GM18867 (cell line): ENCODE data around the gene CDH24.

ENCODE experiments used
- ATAC-seq: cut with Tn5 transposase; IDR thresholded peaks from one replicate; pipeline ENCODE4 v1.9.1; 2021; ENCODE audit warnings: mild to moderate bottlenecking, moderate library complexity; ENCODE audit not compliant: unreplicated experiment

Gene CDH24, protein sequence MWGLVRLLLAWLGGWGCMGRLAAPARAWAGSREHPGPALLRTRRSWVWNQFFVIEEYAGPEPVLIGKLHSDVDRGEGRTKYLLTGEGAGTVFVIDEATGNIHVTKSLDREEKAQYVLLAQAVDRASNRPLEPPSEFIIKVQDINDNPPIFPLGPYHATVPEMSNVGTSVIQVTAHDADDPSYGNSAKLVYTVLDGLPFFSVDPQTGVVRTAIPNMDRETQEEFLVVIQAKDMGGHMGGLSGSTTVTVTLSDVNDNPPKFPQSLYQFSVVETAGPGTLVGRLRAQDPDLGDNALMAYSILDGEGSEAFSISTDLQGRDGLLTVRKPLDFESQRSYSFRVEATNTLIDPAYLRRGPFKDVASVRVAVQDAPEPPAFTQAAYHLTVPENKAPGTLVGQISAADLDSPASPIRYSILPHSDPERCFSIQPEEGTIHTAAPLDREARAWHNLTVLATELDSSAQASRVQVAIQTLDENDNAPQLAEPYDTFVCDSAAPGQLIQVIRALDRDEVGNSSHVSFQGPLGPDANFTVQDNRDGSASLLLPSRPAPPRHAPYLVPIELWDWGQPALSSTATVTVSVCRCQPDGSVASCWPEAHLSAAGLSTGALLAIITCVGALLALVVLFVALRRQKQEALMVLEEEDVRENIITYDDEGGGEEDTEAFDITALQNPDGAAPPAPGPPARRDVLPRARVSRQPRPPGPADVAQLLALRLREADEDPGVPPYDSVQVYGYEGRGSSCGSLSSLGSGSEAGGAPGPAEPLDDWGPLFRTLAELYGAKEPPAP

DNA sequence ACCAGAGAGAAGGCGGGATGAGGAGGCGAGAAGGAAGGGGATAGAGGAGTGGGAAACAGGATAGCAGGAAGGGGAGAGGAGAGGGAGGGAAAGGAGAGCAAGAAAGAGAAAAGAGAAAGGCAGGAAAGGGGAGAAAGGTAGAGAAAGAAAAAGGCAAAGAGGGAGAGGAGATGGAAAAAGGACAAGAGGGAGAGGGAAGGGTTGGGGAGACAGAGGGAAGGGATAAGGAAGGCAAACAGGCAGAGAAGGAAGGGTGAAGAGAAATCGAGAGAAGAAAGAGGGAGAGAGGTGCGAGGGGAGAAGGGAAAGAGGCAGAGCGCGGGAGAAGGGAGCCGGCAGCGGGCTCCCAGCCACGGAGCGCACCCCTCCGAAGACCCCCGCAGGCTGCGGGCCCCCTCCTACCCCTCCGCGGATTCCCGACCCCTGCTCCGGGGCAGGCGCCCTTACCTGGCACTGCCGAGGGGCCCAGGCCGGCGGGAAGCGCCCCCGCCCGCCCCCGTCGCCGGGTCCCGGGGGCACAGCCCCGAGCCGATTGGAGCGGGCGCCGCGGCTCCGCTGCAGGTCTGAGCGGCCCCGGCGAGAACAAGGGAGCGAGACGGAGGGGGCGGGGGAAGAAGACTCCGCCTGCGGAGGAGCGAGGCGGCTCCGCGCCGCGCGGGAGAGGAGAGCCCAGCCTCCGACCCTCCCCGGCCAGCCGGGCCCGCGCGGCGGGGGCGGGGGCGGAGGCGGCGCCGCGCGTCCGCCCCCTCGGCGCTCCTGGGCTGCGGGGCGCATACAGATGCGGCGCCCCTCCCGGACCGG, at the start of gene CDH24:
CDH24 (minus strand) TSS at position 565 of the 801 bp plus-strand sequence. CDS start 1,787 bp downstream, outside the sequence.
- peak; percentile 57 for ATAC-seq

DNA sequence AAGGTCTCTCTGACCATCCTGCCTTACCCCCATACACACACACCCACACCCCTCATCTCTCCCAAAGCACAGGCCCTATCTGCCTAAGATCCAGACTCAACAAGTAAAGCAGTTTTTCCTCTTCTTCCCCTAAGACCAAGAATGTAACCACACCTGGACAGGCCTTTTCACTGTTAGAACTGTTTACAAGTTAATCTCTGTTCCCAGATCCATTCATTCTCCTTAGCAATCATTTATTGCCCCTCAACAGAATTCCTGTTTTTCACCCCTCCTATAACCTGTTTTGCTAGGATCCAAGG, 49.4 kb upstream of the CDH24 start:
- ATAC-seq: no peak

- no peak for ATAC-seq
Observed at GRCh38 chr14:23105348-23105824, 48.1 kb upstream of the CDH24 start.

DNA sequence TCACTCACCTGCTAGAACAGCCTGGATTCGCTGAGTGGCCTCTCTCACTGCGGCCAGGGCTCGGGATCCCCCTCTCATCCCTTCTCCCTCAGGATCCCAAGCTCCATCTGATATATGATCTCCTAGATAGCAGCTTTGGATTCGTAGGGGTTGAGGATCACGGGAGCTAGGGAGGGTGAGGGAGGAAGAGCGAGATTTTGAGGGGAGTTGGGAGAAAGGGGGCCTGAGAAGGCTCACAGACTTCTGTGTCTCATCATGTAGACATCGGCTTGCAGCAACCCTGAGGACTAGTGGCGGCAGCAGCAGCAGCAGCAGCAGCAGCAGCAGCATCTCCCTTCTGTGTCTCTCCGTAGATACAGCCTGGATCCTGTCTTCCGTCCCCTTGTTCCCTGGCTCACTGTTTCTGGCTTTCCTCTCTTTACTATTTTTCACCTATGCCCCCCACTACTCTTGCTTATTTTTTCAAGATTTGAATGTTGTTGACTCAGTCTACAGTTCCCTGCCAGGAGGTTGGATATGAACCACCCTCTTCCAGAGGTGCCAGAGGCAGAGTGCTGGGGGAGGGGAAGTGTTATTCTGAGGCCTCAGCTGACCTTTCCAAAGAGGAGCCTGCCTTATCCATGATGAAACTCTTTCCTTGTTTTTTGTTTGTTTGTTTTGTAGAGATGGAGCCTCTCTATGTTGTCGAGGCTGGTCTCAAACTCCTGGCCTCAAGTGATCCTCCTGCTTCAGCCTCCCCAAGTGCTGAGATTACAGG, 47.4 kb upstream of the CDH24 start, which contains the start of gene CIROP:
CIROP (minus strand) TSS at position 399 of the 757 bp plus-strand sequence; CDS start at position 330, 69 bp downstream.
- no peak for ATAC-seq

DNA sequence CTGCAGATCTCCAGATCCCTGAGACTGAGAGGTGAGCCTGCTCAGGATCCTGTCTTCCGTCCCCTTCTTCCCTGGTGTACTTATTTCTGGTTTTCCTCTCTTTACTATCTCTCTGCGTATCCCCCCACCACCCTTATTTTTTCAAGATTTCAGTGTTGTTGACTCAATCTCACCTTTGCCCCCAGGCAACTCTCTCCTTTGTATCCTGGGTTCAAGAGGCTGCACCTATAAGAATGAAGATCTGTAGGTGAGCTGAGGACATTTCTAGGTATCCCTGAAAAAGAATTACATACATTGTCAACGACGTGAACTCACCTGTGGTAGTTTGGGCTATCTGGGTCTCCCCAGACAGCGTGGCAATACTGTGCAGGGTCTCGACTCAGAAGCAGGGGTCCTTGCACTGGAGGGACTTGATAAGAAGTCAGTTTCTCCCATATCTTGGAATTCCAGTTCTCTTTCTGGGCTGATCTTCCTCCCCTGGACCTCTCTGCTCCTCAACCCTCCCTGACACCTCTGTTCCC, 46.8 kb upstream of the CDH24 start:
- ATAC-seq: no peak

DNA sequence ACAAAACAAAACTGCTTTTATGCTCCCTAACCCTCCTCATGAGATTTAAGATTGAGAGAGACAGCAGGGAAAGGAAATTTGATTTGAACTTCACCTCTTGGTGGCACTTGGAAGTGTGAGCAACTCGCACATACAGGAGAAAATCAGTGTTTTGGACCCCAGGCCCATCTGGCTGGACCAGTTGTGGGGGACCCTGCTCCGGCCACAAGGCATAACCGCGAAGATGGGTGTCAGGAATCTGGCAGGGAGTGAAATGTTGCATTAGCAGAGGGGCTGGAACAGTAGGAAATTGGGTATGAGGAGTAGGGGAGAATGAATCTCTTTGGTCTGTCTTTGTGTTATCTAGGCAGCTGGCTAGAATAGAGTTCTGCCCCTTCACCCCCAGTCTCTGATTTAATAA, 46.3 kb upstream of the CDH24 start:
- no peak for ATAC-seq

DNA sequence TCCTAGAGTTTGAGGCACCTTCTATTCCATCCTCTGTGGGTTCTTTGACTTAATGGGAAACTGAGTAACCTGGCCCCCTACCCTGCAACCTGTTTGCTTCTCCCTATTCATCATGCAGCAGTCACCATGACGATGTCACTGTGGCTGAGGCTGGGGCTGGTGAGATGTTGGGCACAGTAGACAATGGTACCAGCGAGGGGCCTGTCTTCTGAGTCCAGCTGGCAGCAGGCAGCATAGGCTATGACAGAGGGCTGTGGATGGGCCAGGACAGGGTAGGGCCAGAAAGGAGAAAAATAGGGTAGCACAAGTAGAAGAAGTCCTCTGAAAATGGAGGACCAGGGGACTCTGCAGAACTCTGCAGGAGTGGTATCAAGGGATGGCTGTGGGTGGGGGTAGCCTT, 45.5 kb upstream of the CDH24 start:
- no peak for ATAC-seq

- no peak for ATAC-seq
Observed at GRCh38 chr14:23101986-23102625, 44.8 kb upstream of the CDH24 start.

- no peak for ATAC-seq
Observed at GRCh38 chr14:23101213-23101970, 44.1 kb upstream of the CDH24 start.

- no peak for ATAC-seq
Observed at GRCh38 chr14:23099212-23099861, 42.0 kb upstream of the CDH24 start.

GRCh38 chr14:23097786-23098185, 40.5 kb upstream of the CDH24 start:
- no peak for ATAC-seq

DNA sequence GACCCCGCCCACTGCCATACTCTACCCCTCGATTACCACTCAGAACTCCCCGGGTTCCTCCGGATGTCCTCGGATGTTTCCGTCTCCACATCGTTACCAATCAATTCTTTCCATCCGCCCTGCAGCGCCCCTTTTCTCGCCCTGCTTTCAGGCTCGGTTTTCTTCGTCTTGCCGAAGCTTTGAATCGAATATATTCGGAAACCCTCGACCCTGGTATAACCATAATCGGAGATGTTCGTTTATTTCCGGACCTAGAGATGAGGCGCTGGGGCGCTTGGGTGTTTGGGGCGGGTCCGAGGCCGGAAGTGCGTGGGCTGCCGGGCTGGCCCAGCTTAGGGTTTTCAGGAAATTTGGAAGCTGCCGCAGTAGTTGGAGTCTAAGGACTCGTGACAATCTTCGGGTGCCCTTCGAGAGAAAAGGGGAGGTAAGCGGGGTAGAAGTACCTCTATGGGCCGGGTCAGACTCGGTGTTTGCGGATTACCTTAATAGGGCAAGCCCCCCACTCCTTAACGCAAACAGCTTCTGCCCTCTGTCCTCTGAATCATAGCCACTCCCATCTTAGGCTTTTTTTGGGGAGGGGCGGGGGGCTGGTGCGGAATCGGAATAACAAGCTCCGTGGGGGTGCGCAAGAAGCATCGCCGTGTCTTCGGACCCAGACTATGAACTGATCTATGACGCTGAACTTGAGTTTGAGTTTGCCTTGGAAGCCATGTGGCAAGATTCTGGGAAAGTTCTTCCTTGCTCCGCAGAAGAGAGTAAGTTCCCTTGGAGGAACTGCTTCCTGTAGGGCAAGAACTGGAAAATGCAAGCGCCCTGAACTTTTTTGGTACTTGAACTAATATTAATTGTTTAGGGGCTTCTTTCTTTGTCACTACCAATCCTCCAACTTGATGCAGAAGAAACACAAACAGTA, 38.1 kb upstream of the CDH24 start, which contains the start of gene C14orf119:
C14orf119 (plus strand) TSS at position 310 of the 913 bp plus-strand sequence. CDS start 2,154 bp downstream, outside the sequence.
- ATAC-seq: peak; percentile 90

DNA sequence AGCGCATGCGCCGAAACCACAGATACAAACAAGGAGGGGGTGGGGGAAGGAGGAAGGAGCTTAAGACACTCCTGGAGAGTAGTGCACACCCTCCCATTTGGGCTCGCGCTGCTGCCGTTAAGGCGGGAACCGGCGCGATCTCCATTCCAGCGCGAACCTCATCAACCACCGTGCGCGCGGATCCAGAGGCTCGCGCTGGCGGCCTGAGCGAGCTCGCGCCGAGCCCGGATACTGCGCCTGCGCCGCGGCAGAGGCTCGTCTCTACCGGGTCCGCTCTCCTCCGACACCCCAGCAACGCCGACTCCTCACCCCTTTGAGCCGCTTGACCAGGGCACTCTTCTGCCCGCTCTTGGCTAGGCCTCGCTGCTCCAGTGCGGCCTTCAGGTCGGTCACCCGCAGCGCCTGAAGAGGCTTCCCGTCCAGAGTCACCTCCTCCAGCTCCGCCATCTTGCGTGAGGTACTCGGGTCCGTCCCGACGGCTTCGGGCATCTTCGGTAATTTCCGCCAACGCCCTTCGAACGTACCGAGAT, 37.4 kb upstream of the CDH24 start, which contains the start of gene ACIN1:
ACIN1 (minus strand) TSS at position 471 of the 530 bp plus-strand sequence; CDS start at position 447, 24 bp downstream.
- peak; percentile 38 for ATAC-seq

DNA sequence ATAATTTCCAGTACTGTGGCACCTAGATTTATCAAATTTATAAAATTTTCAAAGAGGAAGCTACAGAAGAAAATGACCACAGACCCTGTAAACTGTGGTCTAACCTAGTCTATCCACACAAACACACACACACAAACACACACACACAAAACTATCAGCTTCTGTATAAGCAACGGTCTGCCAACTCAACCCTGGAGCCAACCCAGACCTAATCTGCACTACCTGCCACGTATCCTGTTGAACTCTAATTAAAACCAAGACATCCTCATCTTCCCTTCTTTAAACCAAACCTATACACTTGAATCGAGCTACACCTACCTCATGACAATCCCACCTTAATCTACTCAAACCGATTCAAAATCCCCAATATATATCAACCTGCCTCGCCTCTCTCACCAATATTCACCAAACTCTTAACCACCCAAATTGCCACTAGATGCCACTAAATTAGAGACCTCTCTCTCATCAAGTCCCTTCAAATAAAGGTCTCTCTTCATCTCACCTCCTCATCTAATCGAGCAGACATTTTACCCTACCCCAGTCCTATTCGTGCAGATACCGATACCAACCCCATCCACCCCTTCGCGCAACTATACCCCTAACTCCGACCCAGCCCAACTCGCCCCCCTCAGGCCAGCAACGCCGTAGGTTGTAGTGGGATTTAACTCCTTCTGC, 36.8 kb upstream of the CDH24 start:
- ATAC-seq: no peak

- no peak for ATAC-seq
Observed at GRCh38 chr14:23093526-23093925, 36.2 kb upstream of the CDH24 start.

GRCh38 chr14:23093104-23093503, 35.8 kb upstream of the CDH24 start:
- ATAC-seq: no peak
